Dermis microvascular lymphatic vessel endothelial cell (primary cell): Measurements from ENCODE around the gene MYPOP. TPM values are rescaled to one million over a fixed set of nuclear protein-coding genes. Genes with fewer than 3 reads are reported as not detected.

Experiments used
- DNase-seq, 2 donors: peaks; one replicate each; pipeline versions ENCODE4 v3.0.0 to v3.0.0-alpha.2; 2010; ENCODE audit warnings: low read depth in 2 of 2
- total RNA-seq: library from RNA; depleted of rRNA; stranded (reverse); fragments of >200 nt; gene quantifications from 2 replicates; pipeline ENCODE4 v1.2.1, GENCODE V29; 2014

MYPOP gene
- total RNA-seq: 0.64 and 1.8 TPM in 2 replicates

GRCh38 chr19:45901912-45902650 lies at the start of gene MYPOP:
TSS of gene MYPOP (minus strand) at chr19:45902613. CDS start at chr19:45901773, 840 bp downstream.
- peak in 1 of 2 donors; percentile 21 for DNase-seq

- no peak for DNase-seq
These were observed 45.5 kb upstream of the MYPOP start for GRCh38 chr19:45947926-45948325.

GRCh38 chr19:45940515-45940805 lies 38.0 kb upstream of the MYPOP start:
- DNase-seq: no peak

- DNase-seq: no peak
These were observed 37.5 kb upstream of the MYPOP start for GRCh38 chr19:45939792-45940514.

GRCh38 chr19:45938733-45939319 lies 36.4 kb upstream of the MYPOP start:
- no peak for DNase-seq

- DNase-seq: no peak
These were observed 32.9 kb upstream of the MYPOP start for GRCh38 chr19:45935267-45935666.

GRCh38 chr19:45934551-45935230 lies 32.3 kb upstream of the MYPOP start:
- DNase-seq: no peak

GRCh38 chr19:45933759-45934158 lies 31.3 kb upstream of the MYPOP start:
- no peak for DNase-seq

- DNase-seq: peak; percentile 18 to 48
These were observed 28.6 kb upstream of the MYPOP start for GRCh38 chr19:45931055-45931454.

GRCh38 chr19:45929247-45929646 lies 26.8 kb upstream of the MYPOP start:
- DNase-seq: no peak

- peak; percentile 86 to 93 for DNase-seq
These were observed 25.3 kb upstream of the MYPOP start for GRCh38 chr19:45927565-45928261.

- no peak for DNase-seq
These were observed 22.6 kb upstream of the MYPOP start for GRCh38 chr19:45924891-45925447.

GRCh38 chr19:45922281-45922680 lies 19.9 kb upstream of the MYPOP start:
- DNase-seq: no peak

GRCh38 chr19:45920458-45920857 lies 18.0 kb upstream of the MYPOP start:
- no peak for DNase-seq

- DNase-seq: no peak
These were observed 17.3 kb upstream of the MYPOP start for GRCh38 chr19:45919678-45920077.

GRCh38 chr19:45918721-45919120 lies 16.3 kb upstream of the MYPOP start:
- no peak for DNase-seq

GRCh38 chr19:45917421-45918091 lies 15.1 kb upstream of the MYPOP start:
- DNase-seq: no peak

- DNase-seq: peak in 1 of 2 donors; percentile 32
These were observed 11.7 kb upstream of the MYPOP start, which contains the start of gene NANOS2 for GRCh38 chr19:45913874-45914830. TSS of gene NANOS2 (minus strand) at chr19:45914778. CDS start at chr19:45914693, 85 bp downstream.

GRCh38 chr19:45911291-45911690 lies 8.9 kb upstream of the MYPOP start:
- DNase-seq: no peak
